GM19193 (cell line): ENCODE results near the gene HTN1.
"Not testable (repeated sequence)": the region's sequence is repeated elsewhere in the genome, so short reads cannot be mapped to it uniquely, and the experiment has no call there.

Experiments used
- POLR2A ChIP-seq: IDR thresholded peaks from 4 replicates; pipeline ENCODE4 v1.6.1; 2011; ENCODE audit not compliant: insufficient read depth, insufficient read length; ENCODE audit errors: extremely low read depth

HTN1 gene

GRCh38 chr4:70050138-70050537 lies at the start of gene HTN1:
Gene HTN1, plus strand, starts transcription at chr4:70050438. Its CDS starts 2,639 bp downstream, at chr4:70053077.
- TF ChIP-seq POLR2A, result not testable (repeated sequence)

- TF ChIP-seq POLR2A, result no peak
Observed at GRCh38 chr4:70000711-70001110, 49.5 kb upstream of the HTN1 start.

DNA sequence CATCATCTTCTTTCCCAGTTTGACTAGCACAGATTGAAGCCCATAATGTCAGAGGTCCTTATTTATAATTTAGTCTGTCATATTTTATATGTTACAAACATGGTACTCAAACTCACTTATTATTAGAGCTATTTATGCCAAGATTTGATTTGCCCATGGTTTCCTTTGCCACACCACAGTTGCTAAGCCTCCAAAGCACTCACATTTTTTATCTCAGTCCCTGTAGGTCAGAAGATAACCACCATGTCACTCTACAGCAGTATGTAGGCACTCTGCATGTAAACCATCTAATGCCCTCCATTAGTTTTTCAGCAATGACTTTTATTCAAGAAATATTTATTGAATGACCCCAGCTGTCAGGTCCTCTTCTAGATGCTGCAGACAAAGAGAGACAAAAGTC lies 47.7 kb upstream of the HTN1 start:
- no peak for TF ChIP-seq POLR2A

- no peak for TF ChIP-seq POLR2A
Observed at GRCh38 chr4:70008771-70009170, 41.5 kb upstream of the HTN1 start.

GRCh38 chr4:70023218-70023617 lies 27.0 kb upstream of the HTN1 start:
- TF ChIP-seq POLR2A, result no peak

DNA sequence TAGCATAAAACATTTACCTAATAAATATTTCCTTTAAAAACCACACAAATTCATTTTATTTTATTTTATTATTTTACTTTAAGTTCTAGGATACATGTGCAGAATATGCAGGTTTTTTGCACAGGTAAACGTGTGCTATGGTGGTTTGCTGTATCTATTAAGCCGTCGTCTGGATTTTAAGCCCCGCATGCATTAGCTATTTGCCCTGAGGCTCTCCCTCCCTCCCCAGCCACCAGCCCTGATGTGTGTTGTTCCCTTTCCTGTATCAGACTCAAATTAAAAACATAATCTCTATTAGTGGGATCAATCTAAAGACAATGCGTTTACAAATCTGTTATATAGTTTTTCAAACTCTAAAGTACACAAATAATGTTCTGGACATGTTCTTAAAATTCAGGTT lies 23.2 kb upstream of the HTN1 start:
- TF ChIP-seq POLR2A, result no peak

DNA sequence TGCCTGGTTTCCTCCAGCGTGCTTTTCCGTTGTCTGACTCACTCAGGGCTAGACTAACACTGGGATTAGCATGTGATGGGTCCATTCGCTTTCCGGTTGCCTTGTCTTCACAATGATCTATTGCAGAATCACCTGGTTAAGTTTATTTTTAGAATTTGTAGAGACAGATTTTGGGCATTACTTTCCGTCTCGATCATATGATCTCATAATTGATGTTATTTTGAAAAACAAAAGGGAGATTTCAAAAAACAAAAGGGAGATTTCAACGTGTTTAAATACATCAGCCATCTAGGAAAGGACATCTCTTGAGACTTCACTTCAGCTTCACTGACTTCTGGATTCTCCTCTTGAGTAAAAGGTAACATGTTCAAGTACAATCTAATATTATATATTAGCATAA lies 22.1 kb upstream of the HTN1 start, which contains the start of gene HTN3:
HTN3 (plus strand) TSS at position 301 of the 400 bp plus-strand sequence. CDS start 2,282 bp downstream, outside the sequence.
- not testable (repeated sequence) for TF ChIP-seq POLR2A

- no peak for TF ChIP-seq POLR2A
Observed at GRCh38 chr4:70041652-70042286, 8.5 kb upstream of the HTN1 start.

- no peak for TF ChIP-seq POLR2A
Observed at GRCh38 chr4:70057651-70058050, 7.4 kb downstream of the HTN1 start.

- TF ChIP-seq POLR2A, result no peak
Observed at GRCh38 chr4:70059149-70059548, 8.9 kb downstream of the HTN1 start.

- no peak for TF ChIP-seq POLR2A
Observed at GRCh38 chr4:70062000-70062399, 11.8 kb downstream of the HTN1 start.

GRCh38 chr4:70080205-70080604 lies 30.0 kb downstream of the HTN1 start:
- no peak for TF ChIP-seq POLR2A

DNA sequence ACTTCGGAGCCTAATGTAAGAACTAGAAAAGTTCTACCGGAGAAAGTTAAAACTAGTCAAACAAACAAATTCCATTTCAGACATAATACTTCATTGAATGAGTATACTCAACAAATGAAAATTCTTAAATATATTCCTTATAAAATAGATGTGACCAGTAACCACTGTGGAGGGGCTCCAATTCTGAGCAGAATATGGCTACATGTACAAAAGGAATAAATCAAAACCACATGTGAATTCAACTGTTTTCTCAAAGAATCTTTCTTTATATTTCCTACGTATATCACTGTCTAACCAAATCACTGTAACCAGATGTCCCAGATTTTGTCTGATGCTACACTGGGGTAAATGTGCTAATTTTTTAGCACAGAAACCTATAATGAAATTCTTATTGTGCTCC lies 49.0 kb downstream of the HTN1 start:
- TF ChIP-seq POLR2A, result no peak
